C4-2B (cell line): ENCODE measurements around the gene PAK5.

Source experiments
- CTCF ChIP-seq: fragments of 450-650 bp; conservative IDR thresholded peaks from 2 replicates; pipeline ENCODE4 v1.5.1; 2017; ENCODE audit warnings: mild to moderate bottlenecking
- ZFX ChIP-seq: fragments of 450-650 bp; IDR thresholded peaks from 2 replicates; pipeline ENCODE4 v1.6.1; 2017

GRCh38 chr20:9660236-9660868 is 178.5 kb downstream of the PAK5 start:
- TF ChIP-seq CTCF (no peak), ZFX (no peak)
